HEK293 (cell line): ENCODE results near the gene CCDC92.

Experiments
- HIC1 ChIP-seq: fragments of 450-650 bp; formaldehyde crosslinking; IDR thresholded peaks from 2 replicates; pipeline ENCODE4 v1.5.1; 2016; ENCODE audit warnings: missing biosample characterization, missing genetic modification characterization
- OVOL3 ChIP-seq: fragments of 450-650 bp; formaldehyde crosslinking; IDR thresholded peaks from 2 replicates; pipeline ENCODE4 v1.5.1; 2016; ENCODE audit warnings: missing biosample characterization, missing genetic modification characterization
- PATZ1 ChIP-seq: fragments of 450-650 bp; formaldehyde crosslinking; IDR thresholded peaks from 2 replicates; pipeline ENCODE4 v1.5.1; 2016; ENCODE audit warnings: missing biosample characterization, missing genetic modification characterization
- PBX3 ChIP-seq: sonication (generic); formaldehyde crosslinking; IDR thresholded peaks from 2 replicates; pipeline ENCODE4 v1.8.1; 2022; ENCODE audit warnings: mild to moderate bottlenecking, moderate library complexity, missing genetic modification reagents
- PRDM1 ChIP-seq: fragments of 450-650 bp; formaldehyde crosslinking; IDR thresholded peaks from 2 replicates; pipeline ENCODE4; 2016; ENCODE audit warnings: missing biosample characterization, missing genetic modification characterization
- PRDM2 ChIP-seq: fragments of 450-650 bp; formaldehyde crosslinking; IDR thresholded peaks from 2 replicates; pipeline ENCODE4 v1.5.1; 2016; ENCODE audit warnings: missing biosample characterization, missing genetic modification characterization, borderline replicate concordance
- TSHZ1 ChIP-seq: fragments of 450-650 bp; formaldehyde crosslinking; IDR thresholded peaks from 2 replicates; pipeline ENCODE4 v1.5.1; 2016; ENCODE audit warnings: missing biosample characterization, missing genetic modification characterization, borderline replicate concordance
- ZBTB20 ChIP-seq: fragments of 450-650 bp; formaldehyde crosslinking; IDR thresholded peaks from 2 replicates; pipeline ENCODE4 v1.5.1; 2016; ENCODE audit warnings: missing biosample characterization, missing genetic modification characterization
- ZBTB6 ChIP-seq: fragments of 450-650 bp; formaldehyde crosslinking; IDR thresholded peaks from 2 replicates; pipeline ENCODE4 v1.5.1; 2017; ENCODE audit warnings: missing biosample characterization, missing genetic modification characterization
- ZNF175 ChIP-seq: fragments of 450-650 bp; formaldehyde crosslinking; IDR thresholded peaks from 2 replicates; pipeline ENCODE4 v1.5.1; 2016; ENCODE audit warnings: missing biosample characterization, missing genetic modification characterization
- ZNF391 ChIP-seq: fragments of 450-650 bp; formaldehyde crosslinking; IDR thresholded peaks from 2 replicates; pipeline ENCODE4 v1.5.1; 2016; ENCODE audit warnings: low read depth, missing biosample characterization, missing genetic modification characterization, borderline replicate concordance
- ZNF394 ChIP-seq: fragments of 450-650 bp; formaldehyde crosslinking; IDR thresholded peaks from 2 replicates; pipeline ENCODE4 v1.5.1; 2016; ENCODE audit warnings: missing biosample characterization, missing genetic modification characterization, mild to moderate bottlenecking, moderate library complexity, borderline replicate concordance
- ZNF423 ChIP-seq: fragments of 450-650 bp; formaldehyde crosslinking; IDR thresholded peaks from 2 replicates; pipeline ENCODE4 v1.5.1; 2016; ENCODE audit warnings: missing biosample characterization, missing genetic modification characterization
- ZNF449 ChIP-seq: fragments of 450-650 bp; formaldehyde crosslinking; IDR thresholded peaks from 2 replicates; pipeline ENCODE4 v1.5.1; 2017; ENCODE audit warnings: missing biosample characterization, mild to moderate bottlenecking, missing genetic modification characterization, moderate library complexity
- ZNF514 ChIP-seq: fragments of 450-650 bp; formaldehyde crosslinking; IDR thresholded peaks from 2 replicates; pipeline ENCODE4 v1.5.1; 2016; ENCODE audit warnings: missing biosample characterization, missing genetic modification characterization
- ZNF530 ChIP-seq: fragments of 450-650 bp; formaldehyde crosslinking; IDR thresholded peaks from 2 replicates; pipeline ENCODE4 v1.5.1; 2016; ENCODE audit warnings: low read depth, missing biosample characterization, missing genetic modification characterization
- ZNF629 ChIP-seq: fragments of 450-650 bp; formaldehyde crosslinking; IDR thresholded peaks from 2 replicates; pipeline ENCODE4 v1.5.1; 2017; ENCODE audit warnings: missing biosample characterization, missing genetic modification characterization
- ZNF670 ChIP-seq: fragments of 450-650 bp; formaldehyde crosslinking; IDR thresholded peaks from 2 replicates; pipeline ENCODE4 v1.5.1; 2016; ENCODE audit warnings: missing biosample characterization, missing genetic modification characterization, low read depth
- ZSCAN16 ChIP-seq: fragments of 450-650 bp; formaldehyde crosslinking; IDR thresholded peaks from 2 replicates; pipeline ENCODE4 v1.5.1; 2016; ENCODE audit warnings: missing biosample characterization, missing genetic modification characterization

Gene CCDC92

GRCh38 chr12:123991372-123991951 lies 18.8 kb upstream of the CCDC92 start (continued):
- TF ChIP-seq HIC1 (tag by site-specific recombination) (peak; percentile 60), ZBTB20 (tag by site-specific recombination) (no peak), ZSCAN16 (tag by site-specific recombination) (no peak), ZNF449 (tag by site-specific recombination) (no peak), ZBTB6 (tag by site-specific recombination) (no peak), ZNF629 (tag by site-specific recombination) (peak; percentile 82; the same call in 1 of the 2 replicates), PATZ1 (no peak), ZNF423 (no peak), PBX3 (CRISPR knock-in tag) (no peak), ZNF670 (no peak), ZNF175 (tag by site-specific recombination) (no peak), ZNF391 (tag by site-specific recombination) (no peak), PRDM2 (tag by site-specific recombination) (no peak), ZNF514 (tag by site-specific recombination) (no peak), ZNF394 (tag by site-specific recombination) (0 out of 2 replicates have a peak, but pooled peaks have one; percentile 16), PRDM1 (tag by site-specific recombination) (peak; percentile 56), TSHZ1 (no peak), ZNF530 (tag by site-specific recombination) (no peak), OVOL3 (tag by site-specific recombination) (no peak)
